Tibial nerve (tissue), 4 donors: ENCODE results near the gene HYAL2. TPM values are rescaled to one million over a fixed set of nuclear protein-coding genes. Genes with fewer than 3 reads are reported as not detected.

Experiments
- DNase-seq, 2 donors: peaks; one replicate each; pipeline ENCODE4 v3.0.0-alpha.2; 2019; ENCODE audit warnings: low spot score in 2 of 2
- H3K27ac ChIP-seq, 4 donors: fragments of 200-600 bp; sonication (generic) in 3 of 4; one replicate each; pipeline ENCODE4 v1.5.1; 2017 to 2019; ENCODE audit warnings: mild to moderate bottlenecking in 1 of 4
- H3K27me3 ChIP-seq, 2 donors: fragments of 200-600 bp; sonication (generic) in 1 of 2; one replicate each; pipeline versions ENCODE4 v1.5.1 to v1.6.0; 2017 to 2019
- H3K36me3 ChIP-seq, 3 donors: fragments of 200-600 bp; sonication (generic); one replicate each; pipeline ENCODE4 v1.5.1; 2018 to 2019
- H3K4me1 ChIP-seq, 4 donors: fragments of 200-600 bp; sonication (generic) in 3 of 4; one replicate each; pipeline ENCODE4 v1.5.1; 2017 to 2019
- H3K4me3 ChIP-seq, 4 donors: fragments of 200-600 bp; sonication (generic) in 3 of 4; one replicate each; pipeline ENCODE4 v1.5.1; 2017 to 2019; ENCODE audit warnings: mild to moderate bottlenecking in 1 of 4, moderate library complexity in 1 of 4
- H3K9me3 ChIP-seq, 4 donors: fragments of 200-600 bp; sonication (generic) in 3 of 4; one replicate each; pipeline ENCODE4 v1.5.1; 2017 to 2019
- EP300 ChIP-seq, 2 donors: sonication (generic); formaldehyde crosslinking; IDR thresholded peaks; one replicate each; pipeline ENCODE4 v1.6.1; 2017; ENCODE audit warnings: antibody characterized with exemption in 2 of 2, mild to moderate bottlenecking in 1 of 2
- POLR2A ChIP-seq, 2 donors: fragments of 450-650 bp; IDR thresholded peaks; one replicate each; pipeline ENCODE4 v1.6.1; 2017; ENCODE audit warnings: antibody characterized with exemption in 2 of 2, mild to moderate bottlenecking in 2 of 2, moderate library complexity in 2 of 2
- WGBS, 2 donors: methylation state at CpG; one replicate each; pipeline ENCODE4 v1.1.5; 2018; 5-methylcytosine and 5-hydroxymethylcytosine counted together
- total RNA-seq, 4 donors: library from RNA; depleted of rRNA; stranded (reverse); fragments of >200 nt; gene quantifications; one replicate each; pipeline ENCODE4 v1.1.0, GENCODE V29; 2016
- TF ChIP-seq, protein P1 (sequence below), 5 experiments: fragments of 200-600 bp in 3 of 5; fragments of 450-650 bp in 2 of 5; sonication (generic) in 3 of 5; IDR thresholded peaks; one replicate each; pipeline ENCODE4 v1.5.1; 2016 to 2019; ENCODE audit warnings: antibody characterized with exemption in 5 of 5, mild to moderate bottlenecking in 3 of 5, moderate library complexity in 2 of 5

The HYAL2 gene
- total RNA-seq, 4 donors from 2014 or later = 86.9 to 169 (median 129) TPM

DNA sequence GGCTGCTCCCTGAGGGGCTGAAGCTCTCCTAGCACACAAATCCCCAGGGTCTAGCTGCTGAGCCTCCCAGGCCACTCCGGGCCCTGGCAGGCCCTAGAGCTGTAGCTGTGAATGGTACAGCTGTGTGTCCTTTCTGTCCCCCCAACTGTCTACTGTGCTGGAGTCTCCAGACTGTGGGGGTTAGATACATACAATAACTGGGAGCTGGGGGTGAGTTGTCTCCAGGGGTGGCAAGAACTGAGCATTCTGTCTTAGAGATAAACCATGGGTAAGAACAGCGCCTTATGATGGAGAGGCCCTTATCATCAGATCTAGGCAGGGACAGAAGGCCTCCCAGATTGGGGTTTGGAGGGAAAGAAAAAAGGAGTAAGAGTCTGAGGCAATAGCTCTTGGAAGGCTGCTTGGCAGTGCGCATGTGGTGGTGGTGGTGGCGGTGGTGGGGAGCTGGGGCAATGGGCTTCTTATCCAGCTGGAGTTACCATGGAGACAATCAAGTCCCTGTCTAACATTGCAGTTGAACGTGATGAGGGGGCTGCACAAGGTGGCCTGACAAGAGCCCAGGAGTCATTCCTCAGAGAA lies 31.7 kb upstream of the HYAL2 start:
- TF ChIP-seq, protein P1, sequence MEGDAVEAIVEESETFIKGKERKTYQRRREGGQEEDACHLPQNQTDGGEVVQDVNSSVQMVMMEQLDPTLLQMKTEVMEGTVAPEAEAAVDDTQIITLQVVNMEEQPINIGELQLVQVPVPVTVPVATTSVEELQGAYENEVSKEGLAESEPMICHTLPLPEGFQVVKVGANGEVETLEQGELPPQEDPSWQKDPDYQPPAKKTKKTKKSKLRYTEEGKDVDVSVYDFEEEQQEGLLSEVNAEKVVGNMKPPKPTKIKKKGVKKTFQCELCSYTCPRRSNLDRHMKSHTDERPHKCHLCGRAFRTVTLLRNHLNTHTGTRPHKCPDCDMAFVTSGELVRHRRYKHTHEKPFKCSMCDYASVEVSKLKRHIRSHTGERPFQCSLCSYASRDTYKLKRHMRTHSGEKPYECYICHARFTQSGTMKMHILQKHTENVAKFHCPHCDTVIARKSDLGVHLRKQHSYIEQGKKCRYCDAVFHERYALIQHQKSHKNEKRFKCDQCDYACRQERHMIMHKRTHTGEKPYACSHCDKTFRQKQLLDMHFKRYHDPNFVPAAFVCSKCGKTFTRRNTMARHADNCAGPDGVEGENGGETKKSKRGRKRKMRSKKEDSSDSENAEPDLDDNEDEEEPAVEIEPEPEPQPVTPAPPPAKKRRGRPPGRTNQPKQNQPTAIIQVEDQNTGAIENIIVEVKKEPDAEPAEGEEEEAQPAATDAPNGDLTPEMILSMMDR (IDR thresholded peaks at IDR 0.05) = no peak
- TF ChIP-seq EP300 (IDR thresholded peaks at IDR 0.05) (no peak), POLR2A (IDR thresholded peaks at IDR 0.05) (no peak)
- DNase-seq = no peak
- WGBS, 2 donors = 76 to 79% methylated on average over 5 of the region's 5 CpGs
- H3K27me3 ChIP-seq = no peaks in the 10 kb centered on the region
- H3K4me1 ChIP-seq = peaks cover 8 to 81% (median 49%) of the 10 kb centered on the region in 4 donors
- H3K27ac ChIP-seq = no peak overlapping the region
- H3K4me3 ChIP-seq = no peak overlapping the region
- H3K36me3 ChIP-seq = peaks cover 0 to 53% (median 12%) of the 10 kb centered on the region in 3 donors
- H3K9me3 ChIP-seq = no peaks in the 10 kb centered on the region

DNA sequence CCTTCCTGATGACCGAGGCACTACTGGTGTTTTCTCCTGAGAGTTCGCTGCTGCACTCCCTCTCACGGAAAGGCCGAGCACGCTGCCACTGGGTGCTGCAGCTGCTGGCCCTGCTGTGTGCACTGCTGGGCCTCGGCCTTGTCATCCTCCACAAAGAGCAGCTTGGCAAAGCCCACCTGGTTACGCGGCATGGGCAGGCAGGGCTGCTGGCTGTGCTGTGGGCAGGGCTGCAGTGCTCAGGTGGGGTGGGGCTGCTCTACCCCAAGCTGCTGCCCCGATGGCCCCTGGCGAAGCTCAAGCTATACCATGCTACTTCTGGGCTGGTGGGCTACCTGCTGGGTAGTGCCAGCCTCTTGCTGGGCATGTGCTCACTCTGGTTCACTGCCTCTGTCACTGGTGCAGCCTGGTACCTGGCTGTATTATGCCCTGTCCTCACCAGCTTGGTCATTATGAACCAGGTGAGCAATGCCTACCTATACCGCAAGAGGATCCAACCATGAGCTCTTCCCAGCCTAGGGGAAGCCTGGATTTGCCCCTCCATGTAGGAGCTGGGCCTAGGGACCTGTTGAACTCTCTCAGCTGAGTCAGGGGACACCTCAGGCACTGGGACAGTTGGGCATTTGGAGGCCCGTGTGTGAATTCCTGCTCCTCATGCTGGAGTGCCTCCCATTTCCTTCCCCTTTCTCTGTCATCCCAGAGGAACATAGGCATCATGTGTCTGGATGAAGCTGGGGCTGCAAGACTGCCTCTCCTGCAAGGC lies 30.9 kb upstream of the HYAL2 start:
- H3K9me3 ChIP-seq = no peaks in the 10 kb centered on the region
- 74 to 79% methylated on average over 8 to 10 of the region's 12 CpGs for WGBS, 2 donors
- H3K27ac ChIP-seq = no peak overlapping the region
- H3K4me1 ChIP-seq = peaks cover 8 to 83% (median 50%) of the 10 kb centered on the region in 4 donors
- no peaks in the 10 kb centered on the region for H3K27me3 ChIP-seq
- DNase-seq = no peak
- peaks cover 0 to 62% (median 12%) of the 10 kb centered on the region in 3 donors for H3K36me3 ChIP-seq
- TF ChIP-seq EP300 (IDR thresholded peaks at IDR 0.05) = no peak
- TF ChIP-seq, protein P1 (IDR thresholded peaks at IDR 0.05) = no peak
- no peak for TF ChIP-seq POLR2A (IDR thresholded peaks at IDR 0.05)
- no peak overlapping the region for H3K4me3 ChIP-seq

DNA sequence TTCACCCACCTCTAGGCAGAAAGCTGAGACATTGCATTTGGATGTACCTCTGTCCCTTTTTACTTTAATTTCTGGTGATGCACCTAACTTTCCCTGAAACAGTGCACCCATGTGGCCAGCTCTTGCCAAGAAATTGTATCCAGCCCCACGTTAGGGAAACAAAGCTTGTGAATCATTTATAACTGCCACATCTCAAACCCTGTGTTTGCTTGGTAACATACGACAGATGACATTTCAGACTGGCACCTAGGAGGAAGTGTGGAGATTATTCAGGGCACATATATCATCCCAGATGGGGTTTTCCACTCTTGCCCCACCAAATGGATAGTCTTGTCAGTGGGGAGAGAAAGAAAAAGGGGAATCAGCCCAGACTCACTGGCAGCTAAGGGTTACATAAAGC lies 30.2 kb upstream of the HYAL2 start:
- H3K27me3 ChIP-seq = no peaks in the 10 kb centered on the region
- no peak for DNase-seq
- peaks cover 0 to 68% (median 12%) of the 10 kb centered on the region in 3 donors for H3K36me3 ChIP-seq
- H3K9me3 ChIP-seq = no peaks in the 10 kb centered on the region
- no peak overlapping the region for H3K27ac ChIP-seq
- TF ChIP-seq, protein P1 (IDR thresholded peaks at IDR 0.05) = no peak
- no peak for TF ChIP-seq EP300 (IDR thresholded peaks at IDR 0.05)
- TF ChIP-seq POLR2A (IDR thresholded peaks at IDR 0.05) = no peak
- H3K4me1 ChIP-seq = peaks cover 5 to 83% (median 43%) of the 10 kb centered on the region in 4 donors
- no peak overlapping the region for H3K4me3 ChIP-seq
- 34 to 40% methylated on average over 2 of the region's 2 CpGs for WGBS, 2 donors

DNA sequence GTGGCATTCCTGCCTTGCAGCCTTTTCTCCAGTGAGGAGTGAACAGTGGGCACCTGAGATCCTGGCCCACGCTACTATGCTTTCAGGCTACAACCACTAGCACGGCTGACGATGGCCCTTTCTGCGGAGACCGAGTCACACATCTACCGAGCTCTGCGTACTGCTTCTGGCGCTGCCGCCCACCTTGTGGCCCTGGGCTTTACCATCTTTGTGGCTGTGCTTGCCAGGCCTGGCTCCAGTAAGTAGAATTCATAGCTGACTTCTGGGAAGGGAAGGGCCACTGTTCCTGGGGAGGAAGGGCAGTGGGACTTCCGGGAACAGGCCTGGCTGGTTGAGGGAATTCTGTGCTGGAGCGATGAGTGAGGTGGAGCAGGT lies 28.8 kb upstream of the HYAL2 start:
- H3K4me1 ChIP-seq = peaks cover 0 to 79% (median 29%) of the 10 kb centered on the region in 4 donors
- no peak for DNase-seq
- no peaks in the 10 kb centered on the region for H3K9me3 ChIP-seq
- H3K27ac ChIP-seq = peak overlapping the region; percentile 74 to 96 (median 88)
- WGBS, 2 donors = 56 to 64% methylated on average over 9 to 11 of the region's 11 CpGs
- peak overlapping the region; percentile 49 to 87 (median 75) for H3K4me3 ChIP-seq
- H3K36me3 ChIP-seq = peaks cover 0 to 59% (median 12%) of the 10 kb centered on the region in 3 donors
- TF ChIP-seq, protein P1 (IDR thresholded peaks at IDR 0.05) = no peak
- TF ChIP-seq EP300 (IDR thresholded peaks at IDR 0.05) (no peak), POLR2A (IDR thresholded peaks at IDR 0.05) (no peak)
- H3K27me3 ChIP-seq = no peaks in the 10 kb centered on the region
